ENCODE data around the gene PCGF2. TPM values are rescaled to one million over a fixed set of nuclear protein-coding genes. Genes with fewer than 3 reads are reported as not detected.

Gene PCGF2
- total and polyA plus RNA-seq, 9 of the 15 experiments (the other 6 are each of a cell fraction or from before 2014, with no cell fraction given): 1.3 to 33.4 (median 7.0) TPM

DNA sequence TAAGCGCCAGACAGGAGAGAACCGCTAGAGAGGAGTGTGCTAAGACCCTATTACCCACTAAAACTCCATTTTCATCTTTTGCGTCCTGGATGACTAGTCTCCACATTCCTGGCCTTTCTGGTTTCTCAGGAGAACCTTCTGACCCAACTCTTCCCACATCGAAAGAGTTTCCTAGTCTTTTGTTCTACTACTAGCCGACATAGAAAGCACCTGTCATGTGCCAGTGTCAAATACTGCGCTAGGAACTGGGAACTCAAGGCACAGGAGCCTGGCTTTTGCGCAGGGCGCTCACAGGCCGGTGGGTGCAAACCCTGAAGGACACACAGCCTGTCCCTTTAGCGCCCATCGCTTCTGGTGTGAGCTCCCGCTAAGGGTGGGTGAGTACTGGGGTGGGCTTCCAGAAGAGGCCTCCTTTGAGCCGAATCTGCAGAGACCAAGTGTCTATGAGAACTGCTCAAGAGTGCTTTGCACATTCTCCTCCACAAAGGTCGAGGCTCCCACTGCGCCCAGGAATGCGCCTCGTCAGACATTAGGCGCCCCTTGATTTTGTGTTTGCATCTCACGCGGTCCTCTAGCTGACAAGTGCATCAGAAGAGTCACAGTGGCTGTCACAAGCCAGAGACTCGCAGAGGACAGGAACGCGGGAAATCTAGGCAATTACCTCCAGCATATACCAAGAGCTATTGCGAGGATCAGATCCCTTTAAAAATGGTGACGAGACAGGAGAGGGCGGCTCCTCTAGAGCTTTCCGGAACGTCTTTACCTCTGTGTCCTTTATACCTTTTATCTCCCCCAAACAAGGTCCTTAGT, 2.4 kb upstream of the PCGF2 start (continued):
- TF ChIP-seq, protein P1, sequence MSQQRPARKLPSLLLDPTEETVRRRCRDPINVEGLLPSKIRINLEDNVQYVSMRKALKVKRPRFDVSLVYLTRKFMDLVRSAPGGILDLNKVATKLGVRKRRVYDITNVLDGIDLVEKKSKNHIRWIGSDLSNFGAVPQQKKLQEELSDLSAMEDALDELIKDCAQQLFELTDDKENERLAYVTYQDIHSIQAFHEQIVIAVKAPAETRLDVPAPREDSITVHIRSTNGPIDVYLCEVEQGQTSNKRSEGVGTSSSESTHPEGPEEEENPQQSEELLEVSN (IDR thresholded peaks at IDR 0.05; ENCODE audit: borderline replicate concordance in 1 of 2, extremely low read depth in 1 of 2, insufficient read depth in 1 of 2, insufficient read length in 1 of 2, low read depth in 1 of 2, low read length in 1 of 2, poor library complexity in 1 of 2, severe bottlenecking in 1 of 2): peak; percentile 54 to 83
- TF ChIP-seq YY1 (IDR thresholded peaks at IDR 0.05; ENCODE audit: borderline replicate concordance in 1 of 3, control insufficient read depth in 1 of 3, extremely low read depth in 1 of 3, insufficient read depth in 3 of 3, insufficient read length in 1 of 3, insufficient replicate concordance in 2 of 3, low read depth in 1 of 3, low read length in 2 of 3) (peak; percentile 16 to 74 (median 25)), SREBF2 (CRISPR knock-in tag; IDR thresholded peaks at IDR 0.05) (0 out of 2 replicates have a peak, but pooled peaks have one; percentile 62), MBD2 (IDR thresholded peaks at IDR 0.05; ENCODE audit: borderline replicate concordance, low read depth) (no peak), RCOR1 (IDR thresholded peaks at IDR 0.05; ENCODE audit: borderline replicate concordance in 1 of 2, low read depth in 2 of 2, low read length in 2 of 2) (no peak)
- TF ChIP-seq, protein P2, sequence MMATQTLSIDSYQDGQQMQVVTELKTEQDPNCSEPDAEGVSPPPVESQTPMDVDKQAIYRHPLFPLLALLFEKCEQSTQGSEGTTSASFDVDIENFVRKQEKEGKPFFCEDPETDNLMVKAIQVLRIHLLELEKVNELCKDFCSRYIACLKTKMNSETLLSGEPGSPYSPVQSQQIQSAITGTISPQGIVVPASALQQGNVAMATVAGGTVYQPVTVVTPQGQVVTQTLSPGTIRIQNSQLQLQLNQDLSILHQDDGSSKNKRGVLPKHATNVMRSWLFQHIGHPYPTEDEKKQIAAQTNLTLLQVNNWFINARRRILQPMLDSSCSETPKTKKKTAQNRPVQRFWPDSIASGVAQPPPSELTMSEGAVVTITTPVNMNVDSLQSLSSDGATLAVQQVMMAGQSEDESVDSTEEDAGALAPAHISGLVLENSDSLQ (IDR thresholded peaks at IDR 0.05): 0 out of 2 replicates have a peak, but pooled peaks have one; percentile 41
- TF ChIP-seq, protein P3, sequence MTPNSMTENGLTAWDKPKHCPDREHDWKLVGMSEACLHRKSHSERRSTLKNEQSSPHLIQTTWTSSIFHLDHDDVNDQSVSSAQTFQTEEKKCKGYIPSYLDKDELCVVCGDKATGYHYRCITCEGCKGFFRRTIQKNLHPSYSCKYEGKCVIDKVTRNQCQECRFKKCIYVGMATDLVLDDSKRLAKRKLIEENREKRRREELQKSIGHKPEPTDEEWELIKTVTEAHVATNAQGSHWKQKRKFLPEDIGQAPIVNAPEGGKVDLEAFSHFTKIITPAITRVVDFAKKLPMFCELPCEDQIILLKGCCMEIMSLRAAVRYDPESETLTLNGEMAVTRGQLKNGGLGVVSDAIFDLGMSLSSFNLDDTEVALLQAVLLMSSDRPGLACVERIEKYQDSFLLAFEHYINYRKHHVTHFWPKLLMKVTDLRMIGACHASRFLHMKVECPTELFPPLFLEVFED (CRISPR knock-in tag; conservative IDR thresholded peaks at IDR 0.05): no peak
- TF ChIP-seq, protein P4, sequence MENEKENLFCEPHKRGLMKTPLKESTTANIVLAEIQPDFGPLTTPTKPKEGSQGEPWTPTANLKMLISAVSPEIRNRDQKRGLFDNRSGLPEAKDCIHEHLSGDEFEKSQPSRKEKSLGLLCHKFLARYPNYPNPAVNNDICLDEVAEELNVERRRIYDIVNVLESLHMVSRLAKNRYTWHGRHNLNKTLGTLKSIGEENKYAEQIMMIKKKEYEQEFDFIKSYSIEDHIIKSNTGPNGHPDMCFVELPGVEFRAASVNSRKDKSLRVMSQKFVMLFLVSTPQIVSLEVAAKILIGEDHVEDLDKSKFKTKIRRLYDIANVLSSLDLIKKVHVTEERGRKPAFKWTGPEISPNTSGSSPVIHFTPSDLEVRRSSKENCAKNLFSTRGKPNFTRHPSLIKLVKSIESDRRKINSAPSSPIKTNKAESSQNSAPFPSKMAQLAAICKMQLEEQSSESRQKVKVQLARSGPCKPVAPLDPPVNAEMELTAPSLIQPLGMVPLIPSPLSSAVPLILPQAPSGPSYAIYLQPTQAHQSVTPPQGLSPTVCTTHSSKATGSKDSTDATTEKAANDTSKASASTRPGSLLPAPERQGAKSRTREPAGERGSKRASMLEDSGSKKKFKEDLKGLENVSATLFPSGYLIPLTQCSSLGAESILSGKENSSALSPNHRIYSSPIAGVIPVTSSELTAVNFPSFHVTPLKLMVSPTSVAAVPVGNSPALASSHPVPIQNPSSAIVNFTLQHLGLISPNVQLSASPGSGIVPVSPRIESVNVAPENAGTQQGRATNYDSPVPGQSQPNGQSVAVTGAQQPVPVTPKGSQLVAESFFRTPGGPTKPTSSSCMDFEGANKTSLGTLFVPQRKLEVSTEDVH (IDR thresholded peaks at IDR 0.05; ENCODE audit: low read depth, partially characterized antibody): peak; percentile 90
- TF ChIP-seq, protein P5, sequence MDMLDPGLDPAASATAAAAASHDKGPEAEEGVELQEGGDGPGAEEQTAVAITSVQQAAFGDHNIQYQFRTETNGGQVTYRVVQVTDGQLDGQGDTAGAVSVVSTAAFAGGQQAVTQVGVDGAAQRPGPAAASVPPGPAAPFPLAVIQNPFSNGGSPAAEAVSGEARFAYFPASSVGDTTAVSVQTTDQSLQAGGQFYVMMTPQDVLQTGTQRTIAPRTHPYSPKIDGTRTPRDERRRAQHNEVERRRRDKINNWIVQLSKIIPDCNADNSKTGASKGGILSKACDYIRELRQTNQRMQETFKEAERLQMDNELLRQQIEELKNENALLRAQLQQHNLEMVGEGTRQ (CRISPR knock-in tag; IDR thresholded peaks at IDR 0.05): no peak

All from K562 (cell line).